ENCODE data around the gene HLA-F.

DNA sequence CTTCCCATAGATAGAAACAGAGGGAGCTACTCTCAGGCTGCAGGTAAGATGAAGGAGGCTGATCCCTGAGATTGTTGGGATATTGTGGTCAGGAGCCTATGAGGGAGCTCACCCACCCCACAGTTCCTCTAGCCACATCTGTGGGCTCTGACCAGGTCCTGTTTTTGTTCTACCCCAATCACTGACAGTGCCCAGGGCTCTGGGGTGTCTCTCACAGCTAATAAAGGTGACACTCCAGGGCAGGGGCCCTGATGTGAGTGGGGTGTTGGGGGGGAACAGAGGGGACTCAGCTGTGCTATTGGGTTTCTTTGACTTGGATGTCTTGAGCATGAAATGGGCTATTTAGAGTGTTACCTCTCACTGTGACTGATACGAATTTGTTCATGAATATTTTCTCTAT is 2.8 kb downstream of the HLA-F start:
- TF ChIP-seq POLR2A (IDR thresholded peaks at IDR 0.05): no peak
- TF ChIP-seq, protein P1, sequence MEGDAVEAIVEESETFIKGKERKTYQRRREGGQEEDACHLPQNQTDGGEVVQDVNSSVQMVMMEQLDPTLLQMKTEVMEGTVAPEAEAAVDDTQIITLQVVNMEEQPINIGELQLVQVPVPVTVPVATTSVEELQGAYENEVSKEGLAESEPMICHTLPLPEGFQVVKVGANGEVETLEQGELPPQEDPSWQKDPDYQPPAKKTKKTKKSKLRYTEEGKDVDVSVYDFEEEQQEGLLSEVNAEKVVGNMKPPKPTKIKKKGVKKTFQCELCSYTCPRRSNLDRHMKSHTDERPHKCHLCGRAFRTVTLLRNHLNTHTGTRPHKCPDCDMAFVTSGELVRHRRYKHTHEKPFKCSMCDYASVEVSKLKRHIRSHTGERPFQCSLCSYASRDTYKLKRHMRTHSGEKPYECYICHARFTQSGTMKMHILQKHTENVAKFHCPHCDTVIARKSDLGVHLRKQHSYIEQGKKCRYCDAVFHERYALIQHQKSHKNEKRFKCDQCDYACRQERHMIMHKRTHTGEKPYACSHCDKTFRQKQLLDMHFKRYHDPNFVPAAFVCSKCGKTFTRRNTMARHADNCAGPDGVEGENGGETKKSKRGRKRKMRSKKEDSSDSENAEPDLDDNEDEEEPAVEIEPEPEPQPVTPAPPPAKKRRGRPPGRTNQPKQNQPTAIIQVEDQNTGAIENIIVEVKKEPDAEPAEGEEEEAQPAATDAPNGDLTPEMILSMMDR (IDR thresholded peaks at IDR 0.05): no peak

All from uterus (tissue), 2 donors.